A673 (cell line): Measurements from ENCODE around the gene FZD10. TPM values are rescaled to one million over a fixed set of nuclear protein-coding genes. Genes with fewer than 3 reads are reported as not detected.

Source experiments
- BruUV-seq: library from RNA; stranded (reverse); fragments of 400-500 nt; replicated peaks from 2 replicates; lab custom pipeline; 2021; lab: Mats Ljungman, UMichigan
- CTCF ChIA-PET: fragments of 300-600 bp; sonication (Branson Sonifier 250); formaldehyde crosslinking; loops from one replicate; lab custom pipeline; 2022; ENCODE audit warnings: antibody characterized with exemption; lab: Charles Lee
- POLR2A ChIA-PET: fragments of 300-600 bp; sonication (Branson Sonifier 250); formaldehyde crosslinking; loops from one replicate; lab custom pipeline; 2022; ENCODE audit warnings: antibody characterized with exemption; ENCODE audit not compliant: low non-redundant PET; lab: Charles Lee
- DNase-seq: peaks from one replicate; pipeline ENCODE4 v3.0.0-alpha.2; 2015; ENCODE audit warnings: low spot score
- H3K27ac ChIP-seq: fragments of 200-600 bp; sonication (generic); 2 replicates; pipeline ENCODE4 v1.5.1; 2016; ENCODE audit warnings: mixed run types, low read depth, mild to moderate bottlenecking, mixed read lengths, antibody characterized with exemption, low read length; ENCODE audit not compliant: poor library complexity, severe bottlenecking
- H3K27me3 ChIP-seq: fragments of 200-600 bp; sonication (generic); replicated peaks from 2 replicates; pipeline ENCODE4 v1.6.1; 2017; ENCODE audit warnings: mixed run types, low read depth, mild to moderate bottlenecking, mixed read lengths, antibody characterized with exemption, low read length; ENCODE audit not compliant: insufficient read depth, poor library complexity
- H3K36me3 ChIP-seq: fragments of 200-600 bp; sonication (generic); 2 replicates; pipeline ENCODE4 v1.6.1; 2016; ENCODE audit warnings: mixed run types, mild to moderate bottlenecking, mixed read lengths, antibody characterized with exemption, low read length; ENCODE audit not compliant: insufficient read depth, poor library complexity, severe bottlenecking
- H3K4me1 ChIP-seq: fragments of 200-600 bp; sonication (generic); 2 replicates; pipeline ENCODE4 v1.6.1; 2017; ENCODE audit warnings: mixed run types, mild to moderate bottlenecking, mixed read lengths, antibody characterized with exemption, low read length; ENCODE audit not compliant: insufficient read depth, poor library complexity, severe bottlenecking
- H3K4me3 ChIP-seq: fragments of 200-600 bp; sonication (generic); 2 replicates; pipeline ENCODE4 v1.5.1; 2016; ENCODE audit warnings: low read depth, mixed run types, mild to moderate bottlenecking, mixed read lengths, low read length; ENCODE audit not compliant: poor library complexity, severe bottlenecking
- H3K9me3 ChIP-seq: fragments of 200-600 bp; sonication (generic); 2 replicates; pipeline ENCODE4 v1.6.1; 2016; ENCODE audit warnings: mixed run types, low read depth, mild to moderate bottlenecking, mixed read lengths, antibody characterized with exemption, low read length; ENCODE audit not compliant: poor library complexity, severe bottlenecking
- CTCF ChIP-seq: fragments of 300-800, 200-600 bp; sonication (generic); conservative IDR thresholded peaks from 2 replicates; pipeline ENCODE4 v1.5.1; 2017; ENCODE audit warnings: low read depth, mild to moderate bottlenecking, antibody characterized with exemption, low read length, moderate library complexity, mixed read lengths
- EZH2 ChIP-seq: fragments of 200-600 bp; sonication (generic); IDR thresholded peaks from 2 replicates; pipeline ENCODE4 v1.6.1; 2017; ENCODE audit warnings: borderline replicate concordance, low read depth, mild to moderate bottlenecking, mixed read lengths, antibody characterized with exemption, low read length; ENCODE audit not compliant: poor library complexity, severe bottlenecking
- intact Hi-C: fragments of 100-400 bp; cut with micrococcal nuclease; formaldehyde crosslinking; loops from one replicate; pipeline ENCODE4 v1.10.0; 2022; ENCODE audit not compliant: unreplicated experiment
- total RNA-seq: library from RNA; stranded (reverse); gene quantifications from 2 replicates; pipeline ENCODE4 v1.2.3, GENCODE V29; 2021

The FZD10 gene
- total RNA-seq, 1 experiment from 2014 or later: not detected

GRCh38 chr12:130139567-130140421, 22.5 kb upstream of the FZD10 start:
- H3K36me3 ChIP-seq: no peaks in the 10 kb centered on the region
- TF ChIP-seq CTCF: no peak
- no peak for TF ChIP-seq EZH2
- POLR2A ChIA-PET: no interaction called here
- H3K27me3 ChIP-seq: peaks cover 8% of the 10 kb centered on the region
- CTCF ChIA-PET: no interaction called here
- no peak overlapping the region for H3K27ac ChIP-seq
- no peak overlapping the region for H3K4me3 ChIP-seq
- intact Hi-C loops: no loop called here
- H3K9me3 ChIP-seq: no peaks in the 10 kb centered on the region
- no TSS peak for BruUV-seq
- no peak for DNase-seq
- H3K4me1 ChIP-seq: no peaks in the 10 kb centered on the region

GRCh38 chr12:130141105-130141504, 21.2 kb upstream of the FZD10 start:
- H3K4me3 ChIP-seq: no peak overlapping the region
- intact Hi-C loops: no loop called here
- H3K36me3 ChIP-seq: no peaks in the 10 kb centered on the region
- DNase-seq: no peak
- no peak overlapping the region for H3K27ac ChIP-seq
- POLR2A ChIA-PET: no interaction called here
- no TSS peak for BruUV-seq
- H3K9me3 ChIP-seq: no peaks in the 10 kb centered on the region
- H3K27me3 ChIP-seq: peaks cover 8% of the 10 kb centered on the region
- TF ChIP-seq EZH2 (no peak), CTCF (no peak)
- no peaks in the 10 kb centered on the region for H3K4me1 ChIP-seq
- CTCF ChIA-PET: no interaction called here

DNA sequence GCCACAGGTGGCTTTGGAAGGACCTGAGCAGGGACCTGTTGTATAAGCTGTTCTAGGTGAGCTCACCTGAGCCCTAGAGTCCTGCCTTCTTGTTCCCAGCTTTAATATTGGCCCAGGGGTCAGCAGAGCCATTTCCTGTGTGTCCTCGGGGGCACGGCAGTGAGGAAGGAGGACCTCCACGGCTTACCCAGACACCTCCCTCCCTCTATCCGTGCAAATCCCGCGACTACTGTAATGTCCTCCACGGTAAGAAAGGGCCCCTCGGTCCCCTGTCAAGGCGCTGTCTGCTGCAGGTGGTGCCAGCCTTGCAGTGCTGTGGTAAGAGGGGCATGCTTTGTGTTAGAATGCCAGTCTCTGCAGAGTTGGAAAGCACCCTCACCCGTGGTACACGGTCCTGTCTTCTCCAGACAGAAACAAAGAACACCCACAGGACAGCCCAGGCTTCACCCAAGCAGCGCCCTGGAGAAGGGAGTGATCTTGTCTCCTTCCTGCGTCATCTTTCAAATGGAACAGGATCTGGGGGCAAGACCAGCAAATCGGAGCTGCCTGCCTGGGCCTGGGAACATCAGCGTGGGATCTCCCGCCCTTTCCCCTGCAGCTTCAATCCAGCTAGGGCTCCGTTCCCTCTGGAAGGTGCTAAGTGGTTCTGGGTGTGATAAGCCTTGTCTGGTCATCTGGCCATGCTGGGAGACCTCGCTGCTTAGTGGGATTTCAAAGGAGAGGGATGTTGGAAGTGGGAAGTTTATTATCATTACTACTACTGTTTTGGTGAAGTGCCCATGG, 20.2 kb upstream of the FZD10 start:
- POLR2A ChIA-PET: no interaction called here
- Histone ChIP-seq H3K4me3 (no peak overlapping the region), H3K9me3 (no peaks in the 10 kb centered on the region), H3K36me3 (no peaks in the 10 kb centered on the region), H3K27me3 (peaks cover 8% of the 10 kb centered on the region), H3K27ac (no peak overlapping the region), H3K4me1 (no peaks in the 10 kb centered on the region)
- intact Hi-C loops: no loop called here
- TF ChIP-seq EZH2 (no peak), CTCF (no peak)
- CTCF ChIA-PET: no interaction called here
- no TSS peak for BruUV-seq
- DNase-seq: no peak
